Measurements from ENCODE around the gene DUSP10.

The DUSP10 gene

GRCh38 chr1:221714227-221715152, 27.4 kb downstream of the DUSP10 start:
- ATAC-seq: no peak
- TF ChIP-seq BACH2 (CRISPR knock-in tag; IDR thresholded peaks at IDR 0.05; ENCODE audit: borderline replicate concordance) (no peak), RARB (CRISPR knock-in tag; IDR thresholded peaks at IDR 0.05) (no peak), ESRRG (CRISPR knock-in tag; IDR thresholded peaks at IDR 0.05) (no peak), ZNF565 (CRISPR knock-in tag; conservative IDR thresholded peaks at IDR 0.05; ENCODE audit: low read depth) (no peak), GLIS3 (CRISPR knock-in tag; IDR thresholded peaks at IDR 0.05) (no peak), ZFP3 (CRISPR knock-in tag; IDR thresholded peaks at IDR 0.05) (no peak), TSHZ2 (CRISPR knock-in tag; IDR thresholded peaks at IDR 0.05) (no peak), ARNTL (CRISPR knock-in tag; IDR thresholded peaks at IDR 0.05; ENCODE audit: borderline replicate concordance, low read depth) (no peak), POU6F1 (CRISPR knock-in tag; IDR thresholded peaks at IDR 0.05; ENCODE audit: borderline replicate concordance, low read depth) (no peak), CSRNP3 (CRISPR knock-in tag; IDR thresholded peaks at IDR 0.05) (no peak), PPARA (CRISPR knock-in tag; IDR thresholded peaks at IDR 0.05; ENCODE audit: borderline replicate concordance) (no peak)

GRCh38 chr1:221712776-221713431, 29.0 kb downstream of the DUSP10 start:
- ATAC-seq: no peak
- TF ChIP-seq CSRNP3 (CRISPR knock-in tag; IDR thresholded peaks at IDR 0.05) (no peak), OSR1 (CRISPR knock-in tag; IDR thresholded peaks at IDR 0.05) (no peak), ARNTL (CRISPR knock-in tag; IDR thresholded peaks at IDR 0.05; ENCODE audit: borderline replicate concordance, low read depth) (no peak), ZNF70 (CRISPR knock-in tag; IDR thresholded peaks at IDR 0.05) (no peak), PATZ1 (CRISPR knock-in tag; IDR thresholded peaks at IDR 0.05; ENCODE audit: borderline replicate concordance) (no peak), ZFP30 (CRISPR knock-in tag; IDR thresholded peaks at IDR 0.05) (no peak), TSHZ2 (CRISPR knock-in tag; IDR thresholded peaks at IDR 0.05) (no peak), TOX (CRISPR knock-in tag; IDR thresholded peaks at IDR 0.05; ENCODE audit: borderline replicate concordance) (no peak), ISL1 (CRISPR knock-in tag; IDR thresholded peaks at IDR 0.05) (no peak), ZFP3 (CRISPR knock-in tag; IDR thresholded peaks at IDR 0.05) (no peak), ZNF8 (CRISPR knock-in tag; IDR thresholded peaks at IDR 0.05) (no peak), ZC3H10 (CRISPR knock-in tag; IDR thresholded peaks at IDR 0.05) (no peak), RARB (CRISPR knock-in tag; IDR thresholded peaks at IDR 0.05) (no peak), ZNF565 (CRISPR knock-in tag; conservative IDR thresholded peaks at IDR 0.05; ENCODE audit: low read depth) (no peak)

Measured in SK-N-SH treated with all-trans-retinoic acid at 6 μM for 48 hours (cell line).